ENCODE results near the gene C2CD4C. TPM values are rescaled to one million over a fixed set of nuclear protein-coding genes. Genes with fewer than 3 reads are reported as not detected.
A peak's percentile ranks its signal among the peaks of the same experiment; 100 is the strongest.
"Not testable (repeated sequence)": the region's sequence is repeated elsewhere in the genome, so short reads cannot be mapped to it uniquely, and the experiment has no call there.

The C2CD4C gene
- total RNA-seq, 2 experiments from 2014 or later = not detected

GRCh38 chr19:403221-404027 is 5.5 kb downstream of the C2CD4C start:
- H3K9me3 Mint-ChIP-seq = no peaks in the 10 kb centered on the region
- no peak overlapping the region for H3K27ac Mint-ChIP-seq
- H3K4me1 Mint-ChIP-seq = no peaks in the 10 kb centered on the region
- no peaks in the 10 kb centered on the region for H3K27me3 Mint-ChIP-seq
- H3K4me3 Mint-ChIP-seq = no peak overlapping the region
- no peaks in the 10 kb centered on the region for H3K36me3 Mint-ChIP-seq
- POLR2A ChIA-PET = no interaction called here
- DNase-seq (no peak), ATAC-seq (ENCODE audit: low read depth) (no peak)

- H3K36me3 Mint-ChIP-seq = no peaks in the 10 kb centered on the region
- H3K4me3 Mint-ChIP-seq = no peak overlapping the region
- no peak overlapping the region for H3K27ac Mint-ChIP-seq
These were observed 6.2 kb downstream of the C2CD4C start for GRCh38 chr19:402786-403185.

GRCh38 chr19:401866-402511 is 7.0 kb downstream of the C2CD4C start:
- no peaks in the 10 kb centered on the region for H3K4me1 Mint-ChIP-seq
- no peaks in the 10 kb centered on the region for H3K9me3 Mint-ChIP-seq
- no peak overlapping the region for H3K27ac Mint-ChIP-seq
- no peak for ATAC-seq (ENCODE audit: low read depth)
- no peaks in the 10 kb centered on the region for H3K36me3 Mint-ChIP-seq
- no peaks in the 10 kb centered on the region for H3K27me3 Mint-ChIP-seq
- POLR2A ChIA-PET = no interaction called here
- H3K4me3 Mint-ChIP-seq = no peak overlapping the region
- DNase-seq = no peak

More at GRCh38 chr19:402786-403185, 6.2 kb downstream of the C2CD4C start:
- ATAC-seq (ENCODE audit: low read depth) (no peak), DNase-seq (no peak)
- no peaks in the 10 kb centered on the region for H3K9me3 Mint-ChIP-seq
- H3K4me1 Mint-ChIP-seq = no peaks in the 10 kb centered on the region
- POLR2A ChIA-PET = no interaction called here
- no peaks in the 10 kb centered on the region for H3K27me3 Mint-ChIP-seq

GRCh38 chr19:400976-401865 is 7.7 kb downstream of the C2CD4C start:
- Mint-ChIP-seq H3K27me3 (no peaks in the 10 kb centered on the region), H3K27ac (no peak overlapping the region), H3K4me3 (no peak overlapping the region), H3K36me3 (no peaks in the 10 kb centered on the region), H3K9me3 (no peaks in the 10 kb centered on the region), H3K4me1 (no peaks in the 10 kb centered on the region)
- POLR2A ChIA-PET = no interaction called here
- DNase-seq = no peak
- ATAC-seq (ENCODE audit: low read depth) = no peak

GRCh38 chr19:399370-399769 is 9.6 kb downstream of the C2CD4C start:
- no peak for ATAC-seq (ENCODE audit: low read depth)
- POLR2A ChIA-PET = no interaction called here

GRCh38 chr19:398719-399118 is 10.2 kb downstream of the C2CD4C start:
- H3K27me3 Mint-ChIP-seq = no peaks in the 10 kb centered on the region
- DNase-seq = no peak
- H3K36me3 Mint-ChIP-seq = peaks cover 8% of the 10 kb centered on the region
- H3K9me3 Mint-ChIP-seq = peaks cover 11% of the 10 kb centered on the region
- no peak overlapping the region for H3K27ac Mint-ChIP-seq
- no peak for ATAC-seq (ENCODE audit: low read depth)
- POLR2A ChIA-PET = no interaction called here
- no peak overlapping the region for H3K4me3 Mint-ChIP-seq
- peaks cover 2% of the 10 kb centered on the region for H3K4me1 Mint-ChIP-seq

More at GRCh38 chr19:399370-399769, 9.6 kb downstream of the C2CD4C start:
- Mint-ChIP-seq H3K4me3 (no peak overlapping the region), H3K4me1 (no peaks in the 10 kb centered on the region), H3K36me3 (peaks cover 7% of the 10 kb centered on the region), H3K27ac (no peak overlapping the region), H3K27me3 (no peaks in the 10 kb centered on the region), H3K9me3 (peaks cover 8% of the 10 kb centered on the region)
- DNase-seq = no peak

- ATAC-seq (ENCODE audit: low read depth) (no peak), DNase-seq (no peak)
- Mint-ChIP-seq H3K4me3 (no peak overlapping the region), H3K36me3 (peaks cover 11% of the 10 kb centered on the region), H3K4me1 (peaks cover 2% of the 10 kb centered on the region), H3K27me3 (no peaks in the 10 kb centered on the region), H3K27ac (no peak overlapping the region), H3K9me3 (peaks cover 15% of the 10 kb centered on the region)
- POLR2A ChIA-PET = no interaction called here
These were observed 10.8 kb downstream of the C2CD4C start for GRCh38 chr19:397941-398706.

- H3K9me3 Mint-ChIP-seq = peaks cover 19% of the 10 kb centered on the region
- ATAC-seq (ENCODE audit: low read depth) = no peak
These were observed 11.6 kb downstream of the C2CD4C start for GRCh38 chr19:397321-397720.

GRCh38 chr19:395467-395866 is 13.5 kb downstream of the C2CD4C start:
- H3K36me3 Mint-ChIP-seq = peaks cover 12% of the 10 kb centered on the region
- ATAC-seq (ENCODE audit: low read depth) = no peak
- no peaks in the 10 kb centered on the region for H3K27me3 Mint-ChIP-seq
- H3K27ac Mint-ChIP-seq = peak overlapping the region; percentile 72
- no peak overlapping the region for H3K4me3 Mint-ChIP-seq
- POLR2A ChIA-PET = no interaction called here
- H3K9me3 Mint-ChIP-seq = peaks cover 19% of the 10 kb centered on the region
- DNase-seq = no peak
- peaks cover 2% of the 10 kb centered on the region for H3K4me1 Mint-ChIP-seq

More at GRCh38 chr19:397321-397720, 11.6 kb downstream of the C2CD4C start:
- H3K4me3 Mint-ChIP-seq = no peak overlapping the region
- POLR2A ChIA-PET = no interaction called here
- H3K4me1 Mint-ChIP-seq = peaks cover 2% of the 10 kb centered on the region
- no peaks in the 10 kb centered on the region for H3K27me3 Mint-ChIP-seq
- no peak for DNase-seq
- peaks cover 12% of the 10 kb centered on the region for H3K36me3 Mint-ChIP-seq
- H3K27ac Mint-ChIP-seq = no peak overlapping the region

- H3K27ac Mint-ChIP-seq = peak overlapping the region; percentile 42
- H3K9me3 Mint-ChIP-seq = peaks cover 19% of the 10 kb centered on the region
- H3K4me3 Mint-ChIP-seq; POLR2A ChIA-PET; DNase-seq; H3K27me3 Mint-ChIP-seq; H3K4me1 Mint-ChIP-seq; ATAC-seq (ENCODE audit: low read depth): not testable (repeated sequence)
- H3K36me3 Mint-ChIP-seq = peaks cover 12% of the 10 kb centered on the region
These were observed 14.1 kb downstream of the C2CD4C start for GRCh38 chr19:394857-395256.

GRCh38 chr19:393560-393959 is 15.4 kb downstream of the C2CD4C start:
- peaks cover 19% of the 10 kb centered on the region for H3K9me3 Mint-ChIP-seq
- DNase-seq; H3K4me1 Mint-ChIP-seq; H3K27me3 Mint-ChIP-seq; POLR2A ChIA-PET; ATAC-seq (ENCODE audit: low read depth): not testable (repeated sequence)
- H3K4me3 Mint-ChIP-seq = peak overlapping the region; percentile 24
- peaks cover 12% of the 10 kb centered on the region for H3K36me3 Mint-ChIP-seq
- peak overlapping the region; percentile 81 for H3K27ac Mint-ChIP-seq

- Mint-ChIP-seq H3K27me3 (peaks cover 8% of the 10 kb centered on the region), H3K4me3 (no peak overlapping the region), H3K4me1 (peaks cover 2% of the 10 kb centered on the region), H3K36me3 (peaks cover 12% of the 10 kb centered on the region), H3K27ac (no peak overlapping the region), H3K9me3 (peaks cover 19% of the 10 kb centered on the region)
- ATAC-seq (ENCODE audit: low read depth) = no peak
- POLR2A ChIA-PET = no interaction called here
- no peak for DNase-seq
These were observed 16.5 kb downstream of the C2CD4C start for GRCh38 chr19:392375-392970.
